ENCODE measurements around the gene CAPN15. TPM values are rescaled to one million over a fixed set of nuclear protein-coding genes. Genes with fewer than 3 reads are reported as not detected.
"Not testable (repeated sequence)": the region's sequence is repeated elsewhere in the genome, so short reads cannot be mapped to it uniquely, and the experiment has no call there.

Gene CAPN15
- total RNA-seq, 1 donor from 2014 or later: 16.8 TPM

DNA sequence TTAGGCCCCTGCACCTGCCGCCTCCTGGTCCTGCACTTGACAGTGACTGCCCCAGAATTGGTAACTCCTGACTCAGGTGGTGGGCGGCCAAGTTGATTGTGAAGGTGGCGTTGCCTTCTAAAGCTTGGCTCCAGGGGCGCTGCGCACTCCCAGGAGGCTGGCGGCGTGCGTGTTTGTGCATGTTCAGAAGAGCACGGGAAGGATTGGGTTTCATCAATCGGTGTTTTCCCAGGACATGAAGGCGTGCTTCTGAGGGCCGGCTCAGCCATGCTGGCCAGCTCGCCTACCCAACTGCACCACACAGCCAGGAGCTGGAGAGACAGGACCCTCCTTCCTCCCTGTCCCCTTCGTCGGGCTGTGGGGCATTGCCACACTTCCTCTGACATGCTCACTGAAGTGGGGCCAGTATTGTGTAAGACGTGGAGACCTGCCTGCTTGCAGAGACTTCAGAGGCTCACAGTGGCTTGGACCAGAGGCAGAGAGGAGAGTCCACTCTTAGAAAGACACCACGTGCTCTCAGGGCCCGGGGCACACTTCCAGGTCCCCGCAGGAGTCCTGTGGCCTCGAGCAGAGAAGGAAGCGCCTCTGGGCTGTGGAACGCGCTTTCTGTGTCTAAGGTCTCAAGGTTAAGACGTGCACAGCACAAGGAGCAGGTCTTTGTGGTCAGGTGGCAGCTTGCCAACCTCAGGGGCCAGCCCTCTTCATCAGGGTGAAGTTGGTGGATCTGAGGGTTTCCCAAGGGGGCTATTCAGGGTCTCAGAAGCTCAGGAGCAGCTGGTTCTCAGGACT, 65.2 kb downstream of the CAPN15 start:
- intact Hi-C loops (cut with DNase I): no loop called here
- no peak for ATAC-seq
- DNase-seq (ENCODE audit: missing footprints): no peak

DNA sequence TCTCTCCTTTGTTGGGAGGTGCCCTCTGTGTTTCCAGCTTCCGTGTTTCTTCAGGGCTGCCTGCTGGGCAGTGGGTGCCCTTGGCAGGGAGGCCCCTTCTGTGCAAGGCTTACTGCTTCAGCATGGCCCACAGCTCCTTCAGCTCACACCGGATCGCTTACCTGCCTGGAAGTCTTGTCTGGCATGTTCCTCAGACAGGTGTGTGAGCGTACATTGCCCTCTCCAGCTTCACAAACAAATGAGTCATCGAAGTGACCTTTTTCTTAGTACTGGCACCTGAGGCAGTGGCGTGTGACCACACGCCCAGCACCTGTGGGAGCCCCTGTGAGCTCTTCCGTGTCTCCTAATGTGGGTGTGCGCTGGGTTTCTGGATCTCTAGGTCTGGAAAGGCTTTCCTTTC, 65.9 kb downstream of the CAPN15 start:
- DNase-seq (ENCODE audit: missing footprints) (no peak), ATAC-seq (no peak)
- intact Hi-C loops (cut with DNase I): no loop called here

DNA sequence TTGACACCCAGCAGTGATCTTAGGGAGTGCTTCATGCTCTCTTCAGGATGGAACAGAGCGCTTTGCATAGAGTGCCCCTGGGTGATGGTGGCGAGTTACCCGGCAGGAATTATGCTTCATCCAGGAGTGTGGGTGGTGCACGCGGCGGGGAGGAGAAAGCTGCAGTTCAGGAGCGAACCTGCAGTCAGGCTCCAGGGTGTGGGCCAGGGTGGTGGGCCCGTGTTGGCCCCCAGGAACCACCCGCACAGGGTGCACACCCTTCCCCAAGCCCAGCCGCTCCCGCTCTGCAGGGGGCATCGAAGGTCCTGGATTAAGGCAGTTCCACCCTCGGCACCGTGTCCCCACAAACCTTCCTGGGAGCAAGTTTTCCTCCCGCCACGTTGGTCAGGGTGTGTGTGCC, 66.3 kb downstream of the CAPN15 start:
- DNase-seq (ENCODE audit: missing footprints): no peak
- intact Hi-C loops (cut with DNase I): no loop called here
- ATAC-seq: no peak

DNA sequence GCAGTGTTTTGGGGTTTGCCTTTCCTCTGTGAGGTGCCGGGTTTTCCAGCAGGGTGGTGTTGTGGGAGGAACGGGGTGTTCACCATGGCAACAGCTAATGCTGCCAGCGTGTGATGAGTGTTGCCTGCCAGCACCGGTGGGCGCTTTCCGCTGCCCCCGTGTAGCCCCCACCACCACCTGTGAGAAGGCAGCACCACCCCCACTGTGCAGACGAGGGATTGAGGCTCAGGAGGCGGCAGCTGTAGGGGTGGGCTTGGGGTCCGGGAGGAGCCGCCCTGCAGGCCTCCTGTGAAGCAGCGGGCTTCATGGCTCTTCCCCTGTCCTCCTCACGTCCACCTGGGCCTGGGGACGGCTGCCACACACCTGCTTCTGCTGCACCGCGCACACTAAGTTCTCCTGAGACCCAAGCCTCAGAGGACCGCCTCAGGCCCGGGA, 67.6 kb downstream of the CAPN15 start:
- intact Hi-C loops (cut with DNase I): no loop called here
- DNase-seq (ENCODE audit: missing footprints): no peak

DNA sequence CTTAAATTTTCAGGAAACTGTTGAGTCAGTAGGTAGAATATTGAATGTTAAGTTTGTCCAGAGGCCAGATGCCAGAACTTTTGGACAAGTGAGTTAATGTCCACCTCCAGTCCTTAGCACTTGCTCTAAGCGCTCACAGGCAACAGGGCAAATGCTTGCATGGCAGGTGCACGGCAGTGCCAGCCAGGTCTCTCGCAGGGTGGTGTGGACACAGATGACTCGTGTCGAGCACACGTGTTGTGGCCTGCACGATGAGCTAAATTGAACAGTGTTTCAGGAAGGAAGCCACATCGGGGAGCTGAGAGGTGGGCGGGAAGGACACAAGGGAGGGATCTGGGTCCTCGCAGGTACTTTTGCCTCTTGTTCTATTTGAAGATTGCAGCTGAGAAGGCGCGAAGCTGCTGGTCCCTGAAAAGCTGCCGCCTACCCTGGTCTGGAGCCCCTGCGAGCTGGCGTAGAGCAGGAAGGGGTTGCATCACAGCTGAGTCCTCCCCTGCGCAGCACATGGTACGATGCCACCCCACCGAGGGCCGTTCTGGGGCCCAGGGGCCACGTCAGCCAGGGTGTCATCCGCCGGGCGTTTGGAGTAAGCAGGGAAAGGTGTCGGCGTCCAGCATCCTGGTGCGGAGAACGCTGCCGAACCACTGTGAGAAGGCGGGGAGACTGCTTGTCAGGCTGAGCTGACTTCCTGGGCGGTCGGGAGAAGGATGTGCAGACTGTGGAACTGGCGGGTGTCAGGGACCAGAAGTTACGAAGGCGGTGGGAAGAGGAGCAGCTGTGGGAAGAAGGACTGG, 68.6 kb downstream of the CAPN15 start:
- no peak for DNase-seq (ENCODE audit: missing footprints)
- ATAC-seq: no peak
- intact Hi-C loops (cut with DNase I): no loop called here

More for the DNA sequence above, 67.6 kb downstream of the CAPN15 start:
- no peak for ATAC-seq

DNA sequence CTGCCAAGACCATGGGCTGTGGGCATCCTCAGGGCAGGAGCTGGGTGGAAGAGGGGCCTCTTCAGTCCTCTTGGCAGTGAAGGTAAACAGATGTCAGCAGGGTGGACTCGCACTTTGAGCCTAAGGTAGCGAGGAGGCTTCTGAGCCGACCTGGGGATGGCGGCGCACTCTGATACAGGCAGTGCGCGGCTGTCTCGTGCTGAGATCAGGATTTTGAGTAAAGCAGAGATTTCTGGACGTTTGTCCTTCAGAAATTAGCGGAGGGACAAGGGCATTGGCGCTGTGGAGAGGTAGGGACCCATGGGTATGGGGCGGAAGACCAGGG, 69.2 kb downstream of the CAPN15 start:
- DNase-seq (ENCODE audit: missing footprints) (no peak), ATAC-seq (no peak)
- intact Hi-C loops (cut with DNase I): no loop called here

DNA sequence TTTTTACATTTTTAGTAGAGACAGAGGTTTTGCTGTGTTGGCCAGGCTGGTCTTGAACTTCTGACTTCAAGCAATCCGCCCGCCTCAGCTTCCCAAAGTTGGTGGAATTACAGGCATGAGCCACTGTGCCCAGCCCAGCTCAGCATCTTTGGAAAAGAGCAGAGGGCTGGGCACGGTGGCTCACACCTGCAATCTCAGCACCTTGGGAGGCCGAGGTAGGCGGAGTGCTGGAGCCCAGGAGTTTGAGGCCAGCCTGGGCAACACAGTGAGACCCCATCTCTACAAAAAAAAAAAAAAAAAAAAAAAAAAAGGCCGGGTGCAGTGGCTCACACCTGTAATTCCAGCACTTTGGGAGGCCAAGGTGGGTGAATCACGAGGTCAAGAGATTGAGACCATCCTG, 70.1 kb downstream of the CAPN15 start:
- intact Hi-C loops (cut with DNase I); ATAC-seq; DNase-seq (ENCODE audit: missing footprints): not testable (repeated sequence)

DNA sequence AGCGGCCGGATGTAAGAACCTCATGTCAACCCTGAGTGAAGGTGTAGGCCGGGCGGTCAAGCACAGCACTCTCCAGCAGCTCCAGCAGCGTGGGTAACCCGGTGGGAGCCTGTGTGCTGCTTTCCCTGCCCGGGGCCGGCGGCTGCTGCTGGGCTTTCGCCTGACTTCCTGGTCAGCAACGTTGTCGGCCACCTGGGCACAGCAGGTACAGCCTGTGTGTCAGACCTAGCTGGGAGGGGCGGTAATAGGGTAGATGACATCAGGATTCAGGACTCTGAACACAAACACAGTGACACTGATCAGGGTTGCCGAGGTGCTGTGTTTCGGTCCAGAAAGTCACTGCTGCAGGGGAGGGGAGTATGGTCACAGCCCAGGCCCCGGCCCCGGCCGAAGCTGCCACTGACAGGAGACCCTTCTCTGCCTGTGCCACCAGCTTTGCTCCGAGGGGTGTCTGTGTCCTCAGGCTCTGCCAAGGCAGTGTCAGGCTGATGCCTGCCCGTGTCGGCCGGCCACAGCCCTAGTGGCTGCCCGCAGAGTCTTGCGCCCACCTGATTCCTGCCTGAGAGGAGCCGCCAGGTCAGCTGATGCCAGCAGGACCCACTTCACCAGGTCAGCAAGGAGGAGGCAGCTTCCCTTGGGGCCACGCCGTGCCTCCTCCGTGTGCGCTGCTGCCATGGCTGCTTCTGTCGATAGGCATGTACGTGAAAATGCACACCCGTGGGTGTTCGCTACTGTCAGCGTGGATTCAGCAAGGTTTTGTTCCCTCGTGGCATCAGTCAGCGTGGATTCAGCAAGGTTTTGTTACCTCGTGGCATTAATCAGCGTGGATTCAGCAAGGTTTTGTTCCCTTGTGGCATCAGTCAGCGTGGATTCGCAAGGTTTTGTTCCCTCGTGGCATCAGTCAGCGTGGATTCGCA, 71.6 kb downstream of the CAPN15 start:
- intact Hi-C loops (cut with DNase I): no loop called here
- no peak for DNase-seq (ENCODE audit: missing footprints)
- ATAC-seq: no peak

DNA sequence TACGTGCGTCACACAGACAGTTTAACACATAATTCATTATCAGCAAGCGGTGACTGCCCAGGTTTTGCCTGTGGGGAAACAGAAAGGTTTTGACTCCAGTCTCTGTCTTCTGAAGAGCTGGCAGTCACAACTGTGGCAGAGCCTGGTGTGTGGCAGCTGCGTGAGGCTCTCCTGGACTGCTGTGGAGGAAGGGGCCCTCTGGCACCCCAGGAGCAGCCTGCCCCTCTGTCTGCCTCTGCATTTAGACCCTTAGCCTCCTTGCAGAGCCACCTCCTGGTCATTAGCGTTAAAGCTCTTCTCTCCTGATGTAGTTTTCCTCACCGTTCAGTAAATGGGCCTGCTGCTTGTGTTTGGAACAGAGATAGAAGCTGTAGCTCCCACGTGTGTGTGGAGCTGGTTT, 73.3 kb downstream of the CAPN15 start:
- intact Hi-C loops (cut with DNase I): no loop called here
- ATAC-seq (no peak), DNase-seq (ENCODE audit: missing footprints) (peak; percentile 18)

DNA sequence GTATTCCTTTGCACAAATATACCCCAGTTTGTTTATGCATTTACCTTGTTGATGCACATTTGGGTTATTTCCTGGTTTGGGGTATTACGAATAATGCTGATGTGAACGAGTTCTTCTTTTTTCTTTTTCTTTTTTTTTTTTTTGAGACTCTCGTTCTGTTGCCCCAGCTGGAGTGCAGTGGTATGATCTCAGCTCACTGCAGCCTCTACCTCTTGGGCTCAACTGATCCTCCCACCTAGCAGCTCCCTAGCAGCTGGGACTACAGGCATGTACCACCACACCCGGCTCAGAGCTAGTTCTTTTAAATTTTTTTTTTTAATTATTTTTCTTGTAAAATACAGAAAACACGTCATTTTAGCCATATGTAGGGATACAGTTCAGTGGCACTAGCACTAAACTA, 76.4 kb downstream of the CAPN15 start:
- DNase-seq (ENCODE audit: missing footprints) (no peak), ATAC-seq (no peak)
- intact Hi-C loops (cut with DNase I): no loop called here

Small RNAs within 50 kb of the gene (microRNA-seq; reads per million reads assigned to microRNA genes)
- gene MIR3176 (1.4 reads per million), gene MIR5587 (not detected)

Other genes starting within 250 kb of the CAPN15 start
- 9.3 TPM for gene ARHGDIG, start 247.1 kb upstream of the CAPN15 start, total RNA-seq
- 1.6 TPM for gene PDIA2, start 244.5 kb upstream of the CAPN15 start, total RNA-seq
- 12.8 TPM for gene AXIN1, start 175.0 kb upstream of the CAPN15 start, total RNA-seq
- gene MRPL28, start 157.2 kb upstream of the CAPN15 start, total RNA-seq: 83.1 TPM
- 32.1 TPM for gene PGAP6, start 145.7 kb upstream of the CAPN15 start, total RNA-seq
- 91.3 TPM for gene NME4, start 130.5 kb upstream of the CAPN15 start, total RNA-seq
- gene DECR2, start 125.8 kb upstream of the CAPN15 start, total RNA-seq: 10.6 TPM
- 23.3 TPM for gene RAB11FIP3, start 102.1 kb upstream of the CAPN15 start, total RNA-seq
- not detected for gene PRR35, start 32.7 kb downstream of the CAPN15 start, total RNA-seq
- 0.57 TPM for gene NHLRC4, start 39.3 kb downstream of the CAPN15 start, total RNA-seq
- gene PIGQ, start 42.3 kb downstream of the CAPN15 start, total RNA-seq: 16.6 TPM
- gene RAB40C, start 62.4 kb downstream of the CAPN15 start, total RNA-seq: 8.8 TPM
- 0.16 TPM for gene WFIKKN1, start 103.3 kb downstream of the CAPN15 start, total RNA-seq
- 53.5 TPM for gene METTL26, start 108.6 kb downstream of the CAPN15 start, total RNA-seq
- gene MCRIP2, start 114.1 kb downstream of the CAPN15 start, total RNA-seq: 194 TPM
- gene WDR90, start 121.7 kb downstream of the CAPN15 start, total RNA-seq: 7.7 TPM
- gene RHOT2, start 140.4 kb downstream of the CAPN15 start, total RNA-seq: 86.0 TPM
- 2.1 TPM for gene RHBDL1, start 148.0 kb downstream of the CAPN15 start, total RNA-seq
- gene STUB1, start 152.7 kb downstream of the CAPN15 start, total RNA-seq: 120 TPM
- 46.4 TPM for gene JMJD8, start 156.6 kb downstream of the CAPN15 start, total RNA-seq
- gene WDR24, start 162.7 kb downstream of the CAPN15 start, total RNA-seq: 7.8 TPM
- gene FBXL16, start 178.1 kb downstream of the CAPN15 start, total RNA-seq: not detected
- gene METRN, start 187.4 kb downstream of the CAPN15 start, total RNA-seq: 60.4 TPM
- gene ANTKMT, start 193.4 kb downstream of the CAPN15 start, total RNA-seq: 29.1 TPM
- 0.49 TPM for gene CCDC78, start 198.7 kb downstream of the CAPN15 start, total RNA-seq
- gene HAGHL, start 199.4 kb downstream of the CAPN15 start, total RNA-seq: 18.7 TPM
- 32.2 TPM for gene CIAO3, start 213.3 kb downstream of the CAPN15 start, total RNA-seq
- gene MSLN, start 233.0 kb downstream of the CAPN15 start, total RNA-seq: 1.9 TPM